Kidney epithelial cell (primary cell): ENCODE data around the gene REX1BD. TPM values are rescaled to one million over a fixed set of nuclear protein-coding genes. Genes with fewer than 3 reads are reported as not detected.
"Not testable (repeated sequence)": the region's sequence is repeated elsewhere in the genome, so short reads cannot be mapped to it uniquely, and the experiment has no call there.

ENCODE experiments used
- DNase-seq: peaks from one replicate; pipeline ENCODE4 v3.0.0-alpha.2; 2010; ENCODE audit warnings: low read depth
- H3K27me3 ChIP-seq: 2 replicates; pipeline ENCODE4 v1.6.0; 2011; ENCODE audit warnings: low read length; ENCODE audit not compliant: control insufficient read depth, insufficient read depth
- H3K36me3 ChIP-seq: 2 replicates; pipeline ENCODE4 v1.5.1; 2011; ENCODE audit warnings: low read length; ENCODE audit not compliant: control insufficient read depth, insufficient read depth
- H3K4me3 ChIP-seq: 2 replicates; pipeline ENCODE4 v1.5.1; 2011; ENCODE audit warnings: low read depth, mild to moderate bottlenecking, control low read depth, low read length
- total RNA-seq: library from RNA; depleted of rRNA; stranded (reverse); fragments of >200 nt; gene quantifications from 2 replicates; pipeline ENCODE4 v1.2.3, GENCODE V29; 2015
- TF ChIP-seq, protein P1 (sequence below): IDR thresholded peaks from 2 replicates; pipeline ENCODE4 v1.5.1; 2011; ENCODE audit warnings: mild to moderate bottlenecking, moderate library complexity, low read length, control low read depth, inconsistent platforms; ENCODE audit not compliant: insufficient read depth, poor library complexity, severe bottlenecking

The REX1BD gene
- 119 and 136 TPM in 2 replicates for total RNA-seq

DNA sequence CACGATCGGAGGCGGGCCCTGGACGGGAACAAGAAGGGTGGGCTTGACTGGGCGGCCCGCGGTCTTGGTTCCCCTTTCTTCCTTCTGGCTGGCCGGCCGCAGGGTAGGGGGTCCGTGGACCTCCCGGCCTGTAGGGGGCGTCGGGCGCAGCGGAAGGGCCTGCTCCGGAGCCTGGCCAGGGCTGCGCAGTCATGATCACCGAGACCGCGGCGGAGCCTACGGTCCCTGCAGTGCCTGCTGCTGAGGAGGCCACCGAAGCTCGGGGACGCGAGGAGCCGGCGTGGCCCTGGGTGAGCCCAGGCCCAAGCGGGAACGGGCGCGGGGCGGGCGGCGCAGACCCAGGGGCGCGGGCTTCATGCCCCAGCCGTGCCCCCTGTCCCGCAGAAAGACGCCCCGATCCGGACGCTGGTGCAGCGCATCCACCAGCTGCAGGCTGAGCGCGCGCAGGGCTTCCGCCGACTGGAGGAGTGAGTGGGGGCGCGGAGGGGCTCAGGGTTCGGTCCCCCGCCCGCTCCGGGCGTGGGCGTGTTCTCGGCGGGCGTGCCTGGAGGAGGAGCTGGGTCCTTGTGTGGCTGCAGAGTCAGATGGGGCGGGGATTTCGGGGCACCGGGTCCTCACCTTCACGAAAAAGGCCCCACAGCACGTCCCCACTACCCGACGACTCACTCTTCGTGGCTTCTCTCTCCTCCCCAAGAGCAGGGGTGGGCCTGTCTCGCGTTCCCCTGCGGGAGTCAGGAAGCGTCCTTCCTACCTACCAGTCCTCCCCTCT is at the start of gene REX1BD:
Gene REX1BD, plus strand, starts transcription at position 188 of the 769 bp plus-strand sequence. Its CDS starts 4 bp downstream, at position 192.
- H3K36me3 ChIP-seq = no peaks in the 10 kb centered on the region
- no peak for DNase-seq
- peak within 1 kb of the TSS; percentile 81 for H3K4me3 ChIP-seq

DNA sequence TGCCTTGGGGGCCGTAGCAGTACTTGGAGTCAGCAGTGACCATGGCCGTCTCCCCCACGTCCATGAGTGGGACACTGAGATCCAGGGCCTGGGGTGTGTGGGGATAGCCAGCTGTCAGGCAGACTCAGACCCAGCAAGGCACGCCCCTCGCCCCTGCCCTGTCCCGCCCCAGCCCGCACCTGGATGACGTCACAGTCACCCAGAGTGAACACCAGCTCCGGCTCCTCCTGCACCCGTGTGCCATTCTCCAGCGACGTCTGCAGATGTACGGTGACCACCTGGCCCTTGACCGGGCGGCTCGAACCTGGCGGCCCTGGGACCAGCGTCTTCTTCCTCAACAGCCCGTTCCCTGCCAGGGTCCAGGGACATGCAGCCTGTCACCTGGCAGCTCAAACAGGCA is 49.2 kb upstream of the REX1BD start:
- Histone ChIP-seq H3K27me3 (no peaks in the 10 kb centered on the region), H3K4me3 (no peak overlapping the region), H3K36me3 (peaks cover 6% of the 10 kb centered on the region)
- no peak for DNase-seq
- TF ChIP-seq, protein P1, sequence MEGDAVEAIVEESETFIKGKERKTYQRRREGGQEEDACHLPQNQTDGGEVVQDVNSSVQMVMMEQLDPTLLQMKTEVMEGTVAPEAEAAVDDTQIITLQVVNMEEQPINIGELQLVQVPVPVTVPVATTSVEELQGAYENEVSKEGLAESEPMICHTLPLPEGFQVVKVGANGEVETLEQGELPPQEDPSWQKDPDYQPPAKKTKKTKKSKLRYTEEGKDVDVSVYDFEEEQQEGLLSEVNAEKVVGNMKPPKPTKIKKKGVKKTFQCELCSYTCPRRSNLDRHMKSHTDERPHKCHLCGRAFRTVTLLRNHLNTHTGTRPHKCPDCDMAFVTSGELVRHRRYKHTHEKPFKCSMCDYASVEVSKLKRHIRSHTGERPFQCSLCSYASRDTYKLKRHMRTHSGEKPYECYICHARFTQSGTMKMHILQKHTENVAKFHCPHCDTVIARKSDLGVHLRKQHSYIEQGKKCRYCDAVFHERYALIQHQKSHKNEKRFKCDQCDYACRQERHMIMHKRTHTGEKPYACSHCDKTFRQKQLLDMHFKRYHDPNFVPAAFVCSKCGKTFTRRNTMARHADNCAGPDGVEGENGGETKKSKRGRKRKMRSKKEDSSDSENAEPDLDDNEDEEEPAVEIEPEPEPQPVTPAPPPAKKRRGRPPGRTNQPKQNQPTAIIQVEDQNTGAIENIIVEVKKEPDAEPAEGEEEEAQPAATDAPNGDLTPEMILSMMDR = no peak

More for the DNA sequence above, at the start of gene REX1BD:
- TF ChIP-seq, protein P1 = peak; percentile 90
- H3K27me3 ChIP-seq = no peaks in the 10 kb centered on the region

DNA sequence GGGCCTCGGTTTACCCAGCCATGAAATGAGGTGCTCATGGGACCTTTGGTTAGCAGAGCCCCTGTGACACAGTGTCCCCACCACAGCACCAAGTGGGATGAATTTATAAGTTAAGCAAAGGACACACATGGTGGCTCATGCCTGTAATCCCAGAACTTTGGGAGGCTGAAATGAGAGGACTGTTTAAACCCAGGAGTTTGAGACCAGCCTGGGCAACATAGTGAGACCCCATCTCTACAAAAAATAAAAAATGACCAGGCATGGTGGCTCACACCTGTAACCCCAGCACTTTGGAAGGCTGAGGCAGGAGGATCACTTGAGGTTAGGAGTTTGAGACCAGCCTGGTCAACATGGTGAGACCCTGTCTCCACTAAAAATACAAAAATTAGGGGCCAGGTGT is 48.4 kb upstream of the REX1BD start:
- not testable (repeated sequence) for DNase-seq, H3K36me3 ChIP-seq, H3K27me3 ChIP-seq, H3K4me3 ChIP-seq

DNA sequence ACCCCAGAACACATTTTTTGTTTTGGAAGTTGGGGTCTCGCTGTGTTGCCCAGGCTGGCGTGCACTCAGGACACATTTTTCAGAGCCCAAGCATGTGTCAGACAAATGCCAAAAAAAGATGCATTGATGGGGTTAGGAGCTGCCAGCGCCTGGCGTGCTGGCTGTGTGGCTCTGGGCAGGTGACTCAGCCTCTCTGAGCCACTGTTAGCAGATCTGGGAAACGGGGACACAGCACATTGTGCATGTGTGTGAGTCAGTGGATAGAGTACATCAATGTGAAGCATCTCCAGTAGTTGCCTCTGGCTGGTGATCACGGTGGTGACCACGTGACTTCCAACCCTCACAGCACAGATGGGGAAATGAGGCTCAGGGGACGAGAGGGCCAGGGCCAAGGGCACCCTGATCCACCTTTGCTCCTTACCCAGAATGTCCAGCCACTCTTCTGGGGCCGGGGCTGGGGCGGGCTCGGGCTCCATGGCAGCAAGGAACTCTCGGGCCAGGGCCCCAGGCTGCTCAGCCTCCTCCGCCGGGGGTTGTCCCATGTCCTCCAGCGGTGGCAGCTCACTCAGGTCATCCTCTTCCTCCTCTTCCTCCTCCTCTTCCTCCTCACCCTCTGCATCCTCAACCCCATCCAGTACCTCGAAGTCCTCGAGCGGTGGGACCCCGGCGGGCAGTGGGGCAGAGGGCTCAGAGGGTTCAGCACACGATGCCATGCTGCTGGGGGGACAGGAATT is 47.2 kb upstream of the REX1BD start:
- peaks cover 6% of the 10 kb centered on the region for H3K36me3 ChIP-seq
- DNase-seq = no peak
- TF ChIP-seq, protein P1 = no peak
- H3K4me3 ChIP-seq = no peak overlapping the region
- no peaks in the 10 kb centered on the region for H3K27me3 ChIP-seq

DNA sequence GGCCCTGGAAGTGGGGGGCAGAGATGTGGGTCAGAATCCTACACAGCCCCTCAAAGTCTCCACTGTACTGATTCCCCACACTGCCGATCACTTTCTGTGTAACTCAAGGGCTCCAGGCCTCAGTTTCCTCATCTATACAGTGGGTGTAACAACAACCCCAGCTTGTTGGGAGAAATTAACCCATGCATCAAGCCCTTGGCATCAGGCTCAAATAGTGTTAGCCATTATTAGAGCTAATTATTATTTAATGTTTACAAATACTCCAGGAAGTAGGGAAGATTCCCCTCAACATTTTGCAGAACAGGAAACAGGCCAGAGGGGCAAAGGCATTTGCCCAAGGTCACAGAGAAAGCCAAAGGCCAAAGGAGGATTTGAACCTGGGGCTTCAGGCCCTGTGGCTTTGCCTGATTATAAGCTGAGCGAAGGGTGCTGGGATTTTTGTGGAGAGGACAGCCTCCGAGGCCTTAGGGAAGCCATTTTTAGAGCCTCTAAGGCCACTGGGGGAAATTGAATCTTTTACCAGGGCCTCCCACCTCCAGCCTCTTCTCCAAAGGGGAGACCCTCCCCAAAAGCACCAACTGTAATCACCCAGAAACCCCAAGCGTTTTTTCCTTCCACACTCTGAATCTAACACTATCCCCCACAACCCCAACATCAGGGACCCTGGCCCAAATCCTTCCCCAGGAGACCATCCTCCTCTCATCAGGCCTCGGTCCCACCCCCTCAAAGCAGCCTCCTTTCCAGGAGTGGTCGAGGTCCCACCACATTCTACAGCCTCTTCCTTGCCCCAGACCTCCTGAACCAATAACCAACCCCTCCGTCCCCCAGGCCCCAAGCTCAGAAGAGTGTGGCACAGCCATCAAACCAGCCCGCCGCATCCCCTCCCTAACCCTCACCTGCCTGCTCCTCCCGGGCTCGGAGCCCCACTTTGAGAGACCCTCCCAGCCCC is 46.3 kb upstream of the REX1BD start:
- TF ChIP-seq, protein P1 = no peak
- Histone ChIP-seq H3K36me3 (peaks cover 4% of the 10 kb centered on the region), H3K4me3 (peak overlapping the region; percentile 70), H3K27me3 (no peaks in the 10 kb centered on the region)
- DNase-seq = no peak
